ENCODE results near the gene ESF1. TPM values are rescaled to one million over a fixed set of nuclear protein-coding genes. Genes with fewer than 3 reads are reported as not detected.
A peak's percentile ranks its signal among the peaks of the same experiment; 100 is the strongest.

ESF1 gene
- total and polyA plus RNA-seq, 9 of the 15 experiments (the other 6 are each of a cell fraction or from before 2014, with no cell fraction given) = 7.0 to 30.4 (median 18.6) TPM

DNA sequence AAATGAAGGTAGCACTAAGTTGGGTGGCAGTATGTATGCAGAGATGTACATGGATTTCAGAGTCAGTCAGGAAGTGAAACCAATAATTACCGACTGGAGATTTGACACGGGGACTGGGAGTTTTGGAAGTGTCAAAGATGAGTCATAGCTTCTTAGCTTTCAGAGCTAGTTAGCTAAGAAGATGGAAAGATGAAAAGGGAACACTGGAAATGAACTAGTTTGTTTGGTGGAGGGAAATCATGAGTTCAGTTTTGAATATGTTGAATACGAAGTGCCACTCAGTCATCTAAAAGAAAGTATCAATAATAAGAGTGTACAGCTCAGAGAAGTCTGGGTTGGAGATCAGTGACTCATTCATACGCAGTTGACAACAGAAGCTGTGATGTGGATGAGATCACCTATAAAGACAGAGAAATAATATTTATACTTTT lies 7.5 kb downstream of the ESF1 start:
- Histone ChIP-seq H3K4me2 (ENCODE audit: insufficient read depth, low read length) (no peak overlapping the region), H3K9me3 (replicated peaks; ENCODE audit: control insufficient read depth, insufficient read depth, low read depth, low read length) (no peaks in the 10 kb centered on the region), H3K9ac (ENCODE audit: insufficient read depth in 1 of 2, low read depth in 2 of 2, low read length in 2 of 2) (no peak overlapping the region), H3K27ac (ENCODE audit: extremely low read depth, low read depth, low read length) (no peak overlapping the region), H2AFZ (ENCODE audit: low read depth, low read length) (no peak overlapping the region), H3K9me1 (ENCODE audit: control insufficient read depth, insufficient read depth, low read length) (no peaks in the 10 kb centered on the region), H3K36me3 (ENCODE audit: control insufficient read depth, insufficient read depth, low read length) (peaks cover 89% of the 10 kb centered on the region), H3K4me3 (no peak overlapping the region), H3K79me2 (ENCODE audit: control insufficient read depth, insufficient read depth, low read length) (peaks cover 50% of the 10 kb centered on the region), H4K20me1 (replicated peaks; ENCODE audit: control insufficient read depth, insufficient read depth, low read length) (no peaks in the 10 kb centered on the region), H3K4me1 (replicated peaks in 1 of 2; ENCODE audit: control insufficient read depth in 2 of 2, insufficient read depth in 2 of 2, low read length in 2 of 2) (no peaks in the 10 kb centered on the region; a peak in 1 of 5 replicates), H3K27me3 (ENCODE audit: control insufficient read depth in 2 of 2, insufficient read depth in 2 of 2, low read length in 2 of 2) (no peaks in the 10 kb centered on the region)
- FAIRE-seq (no peak), ATAC-seq (no peak), DNase-seq (ENCODE audit: extremely low read depth in 1 of 4, low spot score in 3 of 4) (no peak)
- intact Hi-C loops (cut with micrococcal nuclease) (no loop called here), in situ Hi-C loops (cut with MboI) (no loop called here)
- BruUV-seq (replicated peaks) = no TSS peak
- CTCF ChIA-PET (ENCODE audit: low intra/inter-chr PET ratio) = no interaction called here
- POLR2A ChIA-PET = no interaction called here
- WGBS (ENCODE audit: insufficient coverage, low coverage, missing lambda C conversion rate) = 51% methylated on average over 4 of the region's 4 CpGs
- TF ChIP-seq FOSL1 (tag; conservative IDR thresholded peaks at IDR 0.05) = peak; percentile 52
- TF ChIP-seq HEY1 (CRISPR knock-in tag; IDR thresholded peaks at IDR 0.05; ENCODE audit: borderline replicate concordance) = no peak

- Histone ChIP-seq H3K9me1 (ENCODE audit: control insufficient read depth, insufficient read depth, low read length) (no peaks in the 10 kb centered on the region), H3K27me3 (ENCODE audit: control insufficient read depth in 2 of 2, insufficient read depth in 2 of 2, low read length in 2 of 2) (no peaks in the 10 kb centered on the region), H3K36me3 (ENCODE audit: control insufficient read depth, insufficient read depth, low read length) (peaks cover 89% of the 10 kb centered on the region), H2AFZ (ENCODE audit: low read depth, low read length) (no peak overlapping the region), H4K20me1 (replicated peaks; ENCODE audit: control insufficient read depth, insufficient read depth, low read length) (no peaks in the 10 kb centered on the region), H3K9me3 (replicated peaks; ENCODE audit: control insufficient read depth, insufficient read depth, low read depth, low read length) (no peaks in the 10 kb centered on the region), H3K4me3 (no peak overlapping the region), H3K79me2 (ENCODE audit: control insufficient read depth, insufficient read depth, low read length) (peaks cover 39% of the 10 kb centered on the region), H3K4me2 (ENCODE audit: insufficient read depth, low read length) (no peak overlapping the region), H3K27ac (ENCODE audit: extremely low read depth, low read depth, low read length) (no peak overlapping the region), H3K9ac (ENCODE audit: insufficient read depth in 1 of 2, low read depth in 2 of 2, low read length in 2 of 2) (no peak overlapping the region), H3K4me1 (replicated peaks in 1 of 2; ENCODE audit: control insufficient read depth in 2 of 2, insufficient read depth in 2 of 2, low read length in 2 of 2) (no peaks in the 10 kb centered on the region; a peak in 1 of 5 replicates)
- POLR2A ChIA-PET = no interaction called here
- CTCF ChIA-PET (ENCODE audit: low intra/inter-chr PET ratio) = no interaction called here
- intact Hi-C loops (cut with micrococcal nuclease) (no loop called here), in situ Hi-C loops (cut with MboI) (no loop called here)
- no peak for DNase-seq (ENCODE audit: extremely low read depth in 1 of 4, low spot score in 3 of 4)
- FAIRE-seq = no peak
- no TSS peak for BruUV-seq (replicated peaks)
- WGBS (ENCODE audit: insufficient coverage, low coverage, missing lambda C conversion rate) = 64% methylated on average over 2 of the region's 4 CpGs
- no peak for ATAC-seq
- no peak for TF ChIP-seq NCOR1 (IDR thresholded peaks at IDR 0.05)
- TF ChIP-seq ZBTB1 (CRISPR knock-in tag; IDR thresholded peaks at IDR 0.05; ENCODE audit: borderline replicate concordance, low read depth) = no peak
- TF ChIP-seq, protein P1, sequence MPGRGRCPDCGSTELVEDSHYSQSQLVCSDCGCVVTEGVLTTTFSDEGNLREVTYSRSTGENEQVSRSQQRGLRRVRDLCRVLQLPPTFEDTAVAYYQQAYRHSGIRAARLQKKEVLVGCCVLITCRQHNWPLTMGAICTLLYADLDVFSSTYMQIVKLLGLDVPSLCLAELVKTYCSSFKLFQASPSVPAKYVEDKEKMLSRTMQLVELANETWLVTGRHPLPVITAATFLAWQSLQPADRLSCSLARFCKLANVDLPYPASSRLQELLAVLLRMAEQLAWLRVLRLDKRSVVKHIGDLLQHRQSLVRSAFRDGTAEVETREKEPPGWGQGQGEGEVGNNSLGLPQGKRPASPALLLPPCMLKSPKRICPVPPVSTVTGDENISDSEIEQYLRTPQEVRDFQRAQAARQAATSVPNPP (IDR thresholded peaks at IDR 0.05; ENCODE audit: borderline replicate concordance, insufficient read depth, insufficient read length) = no peak
- TF ChIP-seq ELF4 (CRISPR knock-in tag; IDR thresholded peaks at IDR 0.05) = no peak
- no peak for TF ChIP-seq EWSR1 (IDR thresholded peaks at IDR 0.05; ENCODE audit: borderline replicate concordance, low read depth, partially characterized antibody)
- no peak for TF ChIP-seq ATF1 (CRISPR knock-in tag; IDR thresholded peaks at IDR 0.05)
- no peak for TF ChIP-seq ATF1 (tag; IDR thresholded peaks at IDR 0.05)
- no peak for TF ChIP-seq NCOA6 (IDR thresholded peaks at IDR 0.05)
- no peak for TF ChIP-seq KDM1A (IDR thresholded peaks at IDR 0.05)
- no peak for TF ChIP-seq ZNF263 (CRISPR knock-in tag; IDR thresholded peaks at IDR 0.05; ENCODE audit: borderline replicate concordance)
- TF ChIP-seq BCOR (IDR thresholded peaks at IDR 0.05) = no peak
- TF ChIP-seq, protein P2, sequence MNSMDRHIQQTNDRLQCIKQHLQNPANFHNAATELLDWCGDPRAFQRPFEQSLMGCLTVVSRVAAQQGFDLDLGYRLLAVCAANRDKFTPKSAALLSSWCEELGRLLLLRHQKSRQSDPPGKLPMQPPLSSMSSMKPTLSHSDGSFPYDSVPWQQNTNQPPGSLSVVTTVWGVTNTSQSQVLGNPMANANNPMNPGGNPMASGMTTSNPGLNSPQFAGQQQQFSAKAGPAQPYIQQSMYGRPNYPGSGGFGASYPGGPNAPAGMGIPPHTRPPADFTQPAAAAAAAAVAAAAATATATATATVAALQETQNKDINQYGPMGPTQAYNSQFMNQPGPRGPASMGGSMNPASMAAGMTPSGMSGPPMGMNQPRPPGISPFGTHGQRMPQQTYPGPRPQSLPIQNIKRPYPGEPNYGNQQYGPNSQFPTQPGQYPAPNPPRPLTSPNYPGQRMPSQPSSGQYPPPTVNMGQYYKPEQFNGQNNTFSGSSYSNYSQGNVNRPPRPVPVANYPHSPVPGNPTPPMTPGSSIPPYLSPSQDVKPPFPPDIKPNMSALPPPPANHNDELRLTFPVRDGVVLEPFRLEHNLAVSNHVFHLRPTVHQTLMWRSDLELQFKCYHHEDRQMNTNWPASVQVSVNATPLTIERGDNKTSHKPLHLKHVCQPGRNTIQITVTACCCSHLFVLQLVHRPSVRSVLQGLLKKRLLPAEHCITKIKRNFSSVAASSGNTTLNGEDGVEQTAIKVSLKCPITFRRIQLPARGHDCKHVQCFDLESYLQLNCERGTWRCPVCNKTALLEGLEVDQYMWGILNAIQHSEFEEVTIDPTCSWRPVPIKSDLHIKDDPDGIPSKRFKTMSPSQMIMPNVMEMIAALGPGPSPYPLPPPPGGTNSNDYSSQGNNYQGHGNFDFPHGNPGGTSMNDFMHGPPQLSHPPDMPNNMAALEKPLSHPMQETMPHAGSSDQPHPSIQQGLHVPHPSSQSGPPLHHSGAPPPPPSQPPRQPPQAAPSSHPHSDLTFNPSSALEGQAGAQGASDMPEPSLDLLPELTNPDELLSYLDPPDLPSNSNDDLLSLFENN (IDR thresholded peaks at IDR 0.05; ENCODE audit: low read depth in 2 of 2, low read length in 2 of 2) = no peak
These were observed 8.9 kb downstream of the ESF1 start for GRCh38 chr20:13775867-13776266.

Data from K562 (cell line).